Bone marrow (tissue), 2 donors: ENCODE results near the gene GRIN3A.

Experiments
- DNase-seq, 2 donors: peaks; one replicate each; lab custom pipeline; 2025; lab: John Stamatoyannopoulos, UW

Gene GRIN3A

DNA sequence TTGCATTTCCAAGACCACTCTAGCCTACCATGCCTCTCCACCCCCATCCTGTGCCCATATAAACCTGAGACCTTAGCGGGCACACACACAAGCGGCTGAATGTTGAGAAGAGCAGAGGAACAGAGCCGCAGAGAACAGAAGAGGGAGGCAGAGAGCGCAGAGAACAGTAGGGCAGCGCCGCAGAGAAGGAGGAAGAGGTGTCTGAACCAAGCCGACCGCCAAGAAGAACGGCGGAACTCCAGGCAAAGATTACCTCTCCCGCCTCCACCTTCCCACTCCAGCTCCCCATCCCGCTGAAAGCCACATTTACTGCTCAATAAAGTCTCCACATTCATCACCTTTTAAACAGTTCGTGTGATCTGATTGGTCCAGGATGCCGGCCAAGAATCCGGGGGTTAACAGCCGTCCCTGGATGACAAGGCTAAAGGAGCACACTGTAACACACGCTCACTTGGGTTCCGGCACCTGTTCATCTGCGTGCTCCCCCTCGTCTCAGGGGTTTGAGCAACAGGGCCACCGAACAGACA is 33.2 kb downstream of the GRIN3A start:
- no peak for DNase-seq

GRCh38 chr9:101702257-101702656 is 36.2 kb downstream of the GRIN3A start:
- no peak for DNase-seq

- DNase-seq, result no peak
These were observed 44.7 kb downstream of the GRIN3A start for GRCh38 chr9:101693546-101694336.

DNA sequence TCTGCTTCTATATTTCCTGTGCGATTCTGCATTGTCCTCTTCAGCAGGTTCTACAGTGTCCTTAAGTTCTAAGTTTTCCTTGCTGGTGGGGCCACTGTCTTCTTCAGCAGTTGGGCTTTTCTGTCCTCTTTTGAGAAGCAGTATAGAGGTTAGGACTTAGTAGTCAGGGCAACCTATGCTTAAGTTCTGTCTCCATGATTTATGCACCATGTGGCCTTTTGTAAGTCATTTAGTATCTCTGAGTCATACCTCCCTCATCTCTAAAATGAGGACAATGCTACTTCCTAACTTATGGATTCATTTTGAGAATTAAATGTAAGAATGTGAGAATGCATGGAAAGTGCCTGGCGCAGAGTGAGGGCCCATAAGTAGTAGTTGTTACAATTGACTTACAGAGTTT is 46.8 kb downstream of the GRIN3A start:
- no peak for DNase-seq

- DNase-seq, result no peak
These were observed 49.4 kb downstream of the GRIN3A start for GRCh38 chr9:101689039-101689438.

GRCh38 chr9:101684665-101685064 is 53.8 kb downstream of the GRIN3A start:
- no peak for DNase-seq

GRCh38 chr9:101683236-101683635 is 55.2 kb downstream of the GRIN3A start:
- DNase-seq, result no peak

DNA sequence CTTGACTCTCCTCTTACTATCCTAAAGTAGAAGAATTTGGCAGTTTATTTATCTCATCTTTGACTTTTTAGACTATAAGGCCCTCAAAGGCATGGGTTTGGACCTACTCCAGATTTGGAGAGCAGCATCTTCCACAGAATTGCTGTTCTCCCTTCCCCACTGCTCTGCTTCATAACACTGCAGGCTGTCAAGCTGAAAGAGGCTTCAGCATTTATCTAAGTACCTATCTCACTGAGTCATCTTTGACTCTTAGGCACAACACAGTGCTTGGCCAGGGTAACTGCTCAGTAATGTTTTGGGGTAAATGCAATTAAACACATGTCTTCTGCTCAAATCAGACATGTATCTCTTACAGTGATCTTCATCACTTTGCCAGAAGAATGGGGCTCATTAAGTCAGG is 60.6 kb downstream of the GRIN3A start:
- DNase-seq, result no peak

GRCh38 chr9:101675341-101675740 is 63.1 kb downstream of the GRIN3A start:
- no peak for DNase-seq

- DNase-seq, result no peak
These were observed 64.3 kb downstream of the GRIN3A start for GRCh38 chr9:101674165-101674564.

GRCh38 chr9:101673642-101674041 is 64.8 kb downstream of the GRIN3A start:
- DNase-seq, result no peak

- no peak for DNase-seq
These were observed 66.9 kb downstream of the GRIN3A start for GRCh38 chr9:101671567-101671966.

DNA sequence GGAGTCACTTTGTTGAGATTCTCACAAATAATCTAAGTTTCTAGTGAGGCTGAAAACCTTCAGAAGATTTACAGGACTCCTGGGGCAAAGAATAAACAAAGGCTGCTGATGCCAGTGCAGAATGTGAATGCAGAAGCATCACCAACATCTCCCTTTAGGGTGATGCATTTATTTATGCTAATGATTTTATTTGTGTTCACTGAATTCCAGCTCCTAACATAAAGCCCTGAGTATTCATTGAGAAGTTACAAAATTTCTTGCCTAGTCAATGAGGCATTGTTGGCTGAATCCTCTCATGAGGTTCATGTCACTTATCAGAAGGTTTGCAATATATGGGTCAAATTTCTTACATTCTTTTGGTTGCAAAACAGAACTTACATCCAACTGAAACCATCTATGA is 70.0 kb downstream of the GRIN3A start:
- DNase-seq, result no peak

DNA sequence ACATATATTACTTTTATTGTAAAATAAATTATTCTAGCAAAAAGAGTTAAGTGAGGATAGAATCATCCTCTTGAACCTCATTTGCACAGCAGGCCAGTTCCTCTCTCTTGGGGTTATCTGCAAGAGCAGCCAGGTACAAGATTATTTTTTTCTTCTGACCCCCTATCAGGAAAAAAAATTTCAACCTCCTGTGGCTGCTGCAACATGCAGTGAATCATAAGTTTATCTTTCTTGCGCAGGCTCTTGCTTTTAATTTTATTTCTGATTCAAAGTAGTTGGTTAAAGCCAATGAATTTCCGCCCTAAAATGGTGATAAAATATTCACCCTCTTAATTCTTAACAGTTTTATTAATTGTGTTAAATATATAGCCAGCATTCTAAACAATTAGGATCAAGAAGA is 74.0 kb downstream of the GRIN3A start:
- DNase-seq, result no peak

- no peak for DNase-seq
These were observed 85.8 kb downstream of the GRIN3A start for GRCh38 chr9:101652601-101653175.

GRCh38 chr9:101650142-101650541 is 88.3 kb downstream of the GRIN3A start:
- DNase-seq, result no peak

DNA sequence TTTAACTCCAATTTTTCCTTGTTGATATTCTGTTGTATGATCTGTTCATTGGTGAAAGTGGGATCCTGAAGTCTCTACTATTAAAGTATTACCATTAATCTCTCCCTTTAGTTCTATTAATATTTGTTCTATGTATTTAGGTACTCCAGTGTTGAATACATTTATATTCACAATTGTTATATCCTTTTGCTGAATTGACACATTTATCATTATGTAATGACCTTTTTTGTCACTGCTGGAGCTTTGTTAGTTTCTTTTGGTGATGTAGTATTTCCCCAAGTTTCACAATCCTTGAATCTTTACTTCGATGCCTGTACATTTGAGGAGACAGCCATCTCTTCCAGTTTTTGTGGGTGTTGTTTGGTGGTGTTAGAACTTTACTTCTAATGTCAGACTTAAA is 90.0 kb downstream of the GRIN3A start:
- no peak for DNase-seq

- DNase-seq, result no peak
These were observed 98.4 kb downstream of the GRIN3A start for GRCh38 chr9:101639785-101640665.

- no peak for DNase-seq
These were observed 99.1 kb downstream of the GRIN3A start for GRCh38 chr9:101639311-101639710.

GRCh38 chr9:101636247-101636646 is 102.2 kb downstream of the GRIN3A start:
- no peak for DNase-seq

DNA sequence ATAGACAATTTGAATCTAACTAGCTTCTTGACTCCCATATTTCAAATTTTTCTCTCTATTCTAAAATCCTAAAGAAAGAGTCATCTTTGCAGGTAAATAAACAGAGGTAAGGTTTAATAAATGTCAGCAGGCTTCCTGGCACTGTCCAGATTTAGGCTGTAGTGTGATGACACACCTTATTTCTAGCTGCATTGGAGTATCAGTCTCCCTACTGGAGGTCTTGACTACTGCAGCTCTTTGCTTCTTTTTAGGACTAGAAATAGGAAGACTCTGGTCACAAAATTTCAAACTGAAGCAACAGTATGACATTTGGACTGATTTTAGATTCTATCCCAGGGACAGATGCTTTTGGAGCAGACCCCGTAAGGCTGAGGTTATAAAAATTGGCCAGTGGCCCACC is 103.0 kb downstream of the GRIN3A start:
- no peak for DNase-seq

DNA sequence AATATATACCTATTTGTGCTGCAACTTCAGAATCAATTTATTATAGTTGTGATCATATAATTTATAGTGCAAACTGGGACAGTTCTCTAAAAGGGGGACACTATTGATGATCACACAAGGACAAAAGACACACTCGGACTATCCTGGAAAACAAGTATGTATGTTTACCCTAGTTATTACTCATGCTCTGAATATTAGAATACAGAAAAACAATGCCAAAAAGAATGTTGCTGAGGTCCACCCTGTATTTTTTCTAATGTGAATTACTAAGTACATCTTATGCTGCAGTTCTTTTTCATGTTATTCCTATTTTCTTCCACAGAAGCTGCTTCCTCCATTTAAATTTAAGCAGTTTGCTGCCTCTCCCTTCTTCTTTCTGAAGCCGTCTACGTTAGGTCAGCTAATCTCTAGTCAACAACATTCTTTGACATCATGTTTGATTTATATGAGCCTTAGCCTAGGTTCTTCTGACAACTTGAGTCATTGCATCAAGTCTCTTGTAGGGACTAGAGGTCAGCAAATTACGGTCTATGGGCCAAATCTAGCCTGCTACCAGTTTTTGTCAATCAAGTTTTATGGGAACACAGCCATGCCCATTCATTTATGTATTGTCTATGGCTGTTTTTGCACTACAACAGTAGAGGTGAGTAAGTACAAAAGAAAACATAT is 103.6 kb downstream of the GRIN3A start:
- no peak for DNase-seq
